Heart left ventricle (tissue), 16 donors: Measurements from ENCODE around the gene TAF7L. TPM values are rescaled to one million over a fixed set of nuclear protein-coding genes. Genes with fewer than 3 reads are reported as not detected.

ENCODE experiments used
- ATAC-seq, 4 donors: fragments of 200-7000 bp; cut with Tn5 transposase; one replicate each; pipeline ENCODE4 v1.9.1; 2020 to 2022; ENCODE audit warnings: moderate library complexity in 4 of 4, mild to moderate bottlenecking in 3 of 4, moderate number of reproducible peaks in 1 of 4
- DNase-seq, 5 donors: peaks; one replicate each; pipeline ENCODE4 v3.0.0-alpha.2; 2020
- H3K27ac ChIP-seq, 12 donors: fragments of 200-600 bp; sonication (generic) in 4 of 12; one replicate each; pipeline versions ENCODE4 v1.5.0 to v1.8.0; 2016 to 2022; ENCODE audit warnings: mild to moderate bottlenecking in 2 of 12
- H3K27me3 ChIP-seq, 9 donors: fragments of 200-600 bp; sonication (generic) in 2 of 9; one replicate each; pipeline versions ENCODE4 v1.5.1 to v1.8.0; 2016 to 2022; ENCODE audit warnings: mild to moderate bottlenecking in 3 of 9
- H3K36me3 ChIP-seq, 9 donors: fragments of 200-600 bp; sonication (generic) in 2 of 9; one replicate each; pipeline versions ENCODE4 v1.5.0 to v1.8.0; 2018 to 2022; ENCODE audit warnings: mild to moderate bottlenecking in 2 of 9
- H3K4me1 ChIP-seq, 12 donors: fragments of 200-600 bp; sonication (generic) in 4 of 12; one replicate each; pipeline versions ENCODE4 v1.5.0 to v1.8.0; 2016 to 2022; ENCODE audit warnings: mild to moderate bottlenecking in 3 of 12
- H3K4me3 ChIP-seq, 12 donors: fragments of 200-600 bp; sonication (generic) in 4 of 12; one replicate each; pipeline versions ENCODE4 v1.5.0 to v1.8.0; 2017 to 2022; ENCODE audit warnings: mild to moderate bottlenecking in 9 of 12, moderate library complexity in 4 of 12
- H3K9me3 ChIP-seq, 12 donors: fragments of 200-600 bp; sonication (generic) in 4 of 12; one replicate each; pipeline versions ENCODE4 v1.5.0 to v1.8.0; 2016 to 2022; ENCODE audit warnings: mild to moderate bottlenecking in 1 of 12
- POLR2A ChIP-seq, 2 donors: fragments of 450-650 bp; IDR thresholded peaks; one replicate each; pipeline ENCODE4 v1.6.1; 2017; ENCODE audit warnings: antibody characterized with exemption in 2 of 2, mild to moderate bottlenecking in 2 of 2, moderate library complexity in 2 of 2
- WGBS, 4 donors: extraction: QIAGEN DNeasy Blood & Tissue Kit in 2 of 4; methylation state at CpG; one replicate each; pipeline versions ENCODE4 v1.1.5 to v1.1.7; 2013 to 2018; 5-methylcytosine and 5-hydroxymethylcytosine counted together
- intact Hi-C, 10 donors: fragments of 100-400 bp; cut with DNase I; formaldehyde crosslinking; loops; one replicate each; pipeline versions ENCODE4 v1.11.1 to v1.14.2; 2022
- polyA plus RNA-seq, 2 donors: library from polyadenylated mRNA; stranded (reverse); fragments of 200-250 nt; gene quantifications; one replicate each; pipeline ENCODE4 v1.2.3, GENCODE V29; 2013
- total RNA-seq, 9 donors: library from RNA; depleted of rRNA in 2 of 9; stranded (reverse); fragments of >200 nt in 2 of 9; fragmentation: NEBNext Ultra II Directional in 3 of 9; extraction: Animal tissue kit (Norgen Biotek cat#: 25700) in 3 of 9; gene quantifications; one replicate each; pipeline versions ENCODE4 v1.1.0 to v1.2.4, GENCODE V29; 2016 to 2023
- TF ChIP-seq, protein P1 (sequence below), 12 donors: fragments of 200-600 bp; sonication (generic) in 4 of 12; IDR thresholded peaks; one replicate each; pipeline versions ENCODE4 v1.5.0 to v1.8.0; 2018 to 2022; ENCODE audit warnings: antibody characterized with exemption in 12 of 12, mild to moderate bottlenecking in 5 of 12
- donor health status: ischemic (EF 13 %, LVEDD 7.1; RV severe dilation, severe dysfunction).
- donor health status: healthy with polysubstance abuse.
- donor health status: DM: no; HTN: yes; CAD: no.
- donor health status: DM: no; HTN: no; CAD: no.
- donor health status: ischemic (EF 25% LVEDD 6.9; RV normal size, moderate dysfunction).
- donor health status: ischemic (EF 25% LVEDD 5.7; RV mildly dilated, moderate dysfunction).
- donor health status: healthy.
- donor health status: DM: yes; HTN: yes; CAD: no.
- donor health status: ischemic (EF 35%, LVEDD 5.7; RV mildly dilated, moderate dysfunction).
- donor health status: nonischemic (EF 11% LVEDD 7.7; RV severe dilation, severe dysfunction).
- donor health status: DM: yes; HTN: yes; CAD: no.
- donor health status: PGD.
- donor health status: ischemic (EF 29% LVEDD 5.4; RV normal size, mild dysfunction).
- donor health status: nonischemic (EF 23%, LVEDD 6.1; RV moderate dilation, normal function).

The TAF7L gene
- total and polyA plus RNA-seq, 11 donors = 0.04 TPM; not detected in 10

DNA sequence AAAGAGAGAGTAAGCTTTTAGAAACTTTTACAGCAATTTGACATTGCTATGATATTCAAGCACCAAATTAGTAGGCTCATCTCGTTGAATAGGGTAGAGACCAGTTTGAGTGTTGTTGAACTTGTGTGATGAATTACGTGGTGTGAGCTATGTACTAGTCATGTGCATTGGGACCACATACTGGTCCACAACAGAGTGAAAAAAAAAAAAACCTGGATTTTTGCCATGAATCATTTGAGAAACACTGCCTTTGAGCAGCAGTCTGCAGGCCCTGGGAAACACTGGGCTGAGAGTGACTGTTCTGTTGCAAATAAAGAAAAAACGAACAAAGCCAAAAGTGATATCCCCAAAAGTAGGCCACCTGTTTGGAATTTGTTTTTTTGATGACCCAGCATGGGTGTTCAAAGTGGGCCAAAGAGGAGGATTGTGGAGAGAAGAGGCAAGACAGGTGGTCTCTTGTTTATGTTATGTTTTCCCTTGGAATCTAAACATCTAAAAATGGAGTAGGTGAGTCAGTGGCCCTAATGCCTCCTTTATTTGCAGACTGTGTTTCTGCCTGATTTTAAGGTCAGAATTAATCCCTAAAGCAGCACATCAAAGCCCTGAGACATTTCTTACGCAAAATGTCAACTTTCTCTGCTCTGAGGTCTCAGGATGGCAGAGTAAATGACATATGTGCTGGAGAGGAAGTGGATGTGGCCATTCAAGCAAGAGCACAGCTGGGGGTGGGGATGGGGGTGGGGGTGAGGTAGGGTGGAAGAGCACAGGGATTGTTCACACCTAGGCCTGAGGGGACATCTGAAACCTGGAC, 33.5 kb downstream of the TAF7L start:
- intact Hi-C loops = loop anchor here in 1 of 10 donors (10.0 kb wide), 1 partner anchor 63 kb away; no protein-coding TSS in a partner anchor
- 68 to 83% (median 74%) methylated on average over 4 of the region's 4 CpGs for WGBS, 4 donors
- Histone ChIP-seq H3K4me1 (no peaks in the 10 kb centered on the region), H3K27me3 (peaks cover 0 to 17% (median 0%) of the 10 kb centered on the region in 9 donors), H3K27ac (no peak overlapping the region), H3K36me3 (no peaks in the 10 kb centered on the region), H3K9me3 (no peaks in the 10 kb centered on the region), H3K4me3 (no peak overlapping the region)
- DNase-seq = no peak
- ATAC-seq = no peak
- TF ChIP-seq, protein P1, sequence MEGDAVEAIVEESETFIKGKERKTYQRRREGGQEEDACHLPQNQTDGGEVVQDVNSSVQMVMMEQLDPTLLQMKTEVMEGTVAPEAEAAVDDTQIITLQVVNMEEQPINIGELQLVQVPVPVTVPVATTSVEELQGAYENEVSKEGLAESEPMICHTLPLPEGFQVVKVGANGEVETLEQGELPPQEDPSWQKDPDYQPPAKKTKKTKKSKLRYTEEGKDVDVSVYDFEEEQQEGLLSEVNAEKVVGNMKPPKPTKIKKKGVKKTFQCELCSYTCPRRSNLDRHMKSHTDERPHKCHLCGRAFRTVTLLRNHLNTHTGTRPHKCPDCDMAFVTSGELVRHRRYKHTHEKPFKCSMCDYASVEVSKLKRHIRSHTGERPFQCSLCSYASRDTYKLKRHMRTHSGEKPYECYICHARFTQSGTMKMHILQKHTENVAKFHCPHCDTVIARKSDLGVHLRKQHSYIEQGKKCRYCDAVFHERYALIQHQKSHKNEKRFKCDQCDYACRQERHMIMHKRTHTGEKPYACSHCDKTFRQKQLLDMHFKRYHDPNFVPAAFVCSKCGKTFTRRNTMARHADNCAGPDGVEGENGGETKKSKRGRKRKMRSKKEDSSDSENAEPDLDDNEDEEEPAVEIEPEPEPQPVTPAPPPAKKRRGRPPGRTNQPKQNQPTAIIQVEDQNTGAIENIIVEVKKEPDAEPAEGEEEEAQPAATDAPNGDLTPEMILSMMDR (IDR thresholded peaks at IDR 0.05) = no peak
- no peak for TF ChIP-seq POLR2A (IDR thresholded peaks at IDR 0.05)

DNA sequence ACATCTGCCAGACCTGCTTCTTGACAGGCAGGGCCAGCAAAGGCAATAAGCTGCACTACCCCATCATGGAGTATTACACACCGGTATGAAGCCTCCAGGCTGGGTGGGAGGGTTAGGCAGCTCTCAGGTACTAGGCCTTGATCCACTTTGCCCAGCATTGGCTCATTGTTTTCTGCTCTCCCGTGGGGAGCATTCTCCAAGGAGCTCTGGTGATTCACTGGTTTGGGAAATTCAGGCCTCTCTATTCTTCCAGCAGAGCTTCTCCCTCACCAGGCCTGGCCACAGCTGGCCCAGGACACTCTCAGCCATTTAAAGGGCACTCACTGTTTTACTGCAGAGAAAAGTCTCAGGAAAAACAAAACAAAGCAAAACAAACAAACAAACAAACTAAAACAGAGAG, 38.5 kb downstream of the TAF7L start:
- intact Hi-C loops = loop anchor here in 1 of 10 donors (10.0 kb wide), 1 partner anchor 58 kb away; no protein-coding TSS in a partner anchor
- TF ChIP-seq, protein P1 (IDR thresholded peaks at IDR 0.05) = no peak
- no peak for TF ChIP-seq POLR2A (IDR thresholded peaks at IDR 0.05)
- H3K4me1 ChIP-seq = no peaks in the 10 kb centered on the region
- peaks cover 0 to 9% (median 0%) of the 10 kb centered on the region in 9 donors for H3K27me3 ChIP-seq
- no peak overlapping the region for H3K4me3 ChIP-seq
- DNase-seq = no peak
- H3K36me3 ChIP-seq = no peaks in the 10 kb centered on the region
- ATAC-seq = no peak
- no peaks in the 10 kb centered on the region for H3K9me3 ChIP-seq
- WGBS, 4 donors = 51 to 81% (median 76%) methylated on average over 2 of the region's 2 CpGs
- H3K27ac ChIP-seq = no peak overlapping the region

DNA sequence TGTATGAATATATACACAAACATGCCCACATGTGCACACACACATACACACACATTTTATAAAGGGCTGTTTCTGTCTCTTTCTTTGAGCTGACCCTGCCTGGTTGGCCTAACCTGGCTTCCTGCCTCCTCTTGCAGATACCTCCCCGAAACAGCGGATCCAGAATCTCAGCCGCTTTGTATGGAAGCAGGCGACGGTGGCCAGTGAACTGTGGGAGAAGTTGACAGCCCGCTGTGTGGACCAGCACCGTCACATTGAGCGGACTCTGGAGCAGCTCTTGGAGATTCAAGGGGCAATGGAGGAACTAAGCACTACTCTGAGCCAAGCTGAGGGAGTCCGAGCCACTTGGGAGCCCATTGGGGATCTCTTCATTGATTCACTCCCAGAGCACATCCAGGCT, 49.6 kb downstream of the TAF7L start:
- intact Hi-C loops = no loop called here
- no peak for ATAC-seq
- 76 to 96% (median 89%) methylated on average over 9 of the region's 9 CpGs for WGBS, 4 donors
- Histone ChIP-seq H3K4me3 (no peak overlapping the region), H3K9me3 (no peaks in the 10 kb centered on the region), H3K27me3 (no peaks in the 10 kb centered on the region), H3K27ac (no peak overlapping the region), H3K36me3 (no peaks in the 10 kb centered on the region), H3K4me1 (no peaks in the 10 kb centered on the region)
- no peak for DNase-seq
- TF ChIP-seq POLR2A (IDR thresholded peaks at IDR 0.05) = no peak
- TF ChIP-seq, protein P1 (IDR thresholded peaks at IDR 0.05) = no peak

DNA sequence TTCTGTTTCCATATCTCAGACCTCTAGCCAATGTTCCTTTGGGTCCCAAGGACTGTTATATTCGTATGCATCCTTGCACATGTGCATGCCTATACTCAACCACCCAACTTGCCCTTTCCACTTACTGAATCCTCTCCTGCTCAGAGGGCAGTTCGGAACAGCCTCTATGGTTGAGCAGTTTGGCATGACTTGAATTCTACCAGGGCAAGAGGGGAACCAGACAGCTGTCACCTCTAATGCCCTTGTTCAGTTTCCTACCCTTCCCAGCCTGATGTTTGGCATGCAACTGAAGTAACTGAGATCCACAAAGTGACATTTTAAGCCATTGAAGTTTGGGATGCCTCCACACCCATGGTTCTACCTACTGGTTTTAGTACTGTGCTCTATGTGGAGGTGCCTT, 54.1 kb downstream of the TAF7L start:
- Histone ChIP-seq H3K27me3 (peaks cover 0 to 3% (median 0%) of the 10 kb centered on the region in 9 donors), H3K27ac (no peak overlapping the region), H3K9me3 (no peaks in the 10 kb centered on the region), H3K36me3 (no peaks in the 10 kb centered on the region), H3K4me1 (no peaks in the 10 kb centered on the region), H3K4me3 (no peak overlapping the region)
- no peak for DNase-seq
- ATAC-seq = no peak
- TF ChIP-seq, protein P1 (IDR thresholded peaks at IDR 0.05) = no peak
- no peak for TF ChIP-seq POLR2A (IDR thresholded peaks at IDR 0.05)
- WGBS, 4 donors = 25 to 73% (median 58%) methylated on average over 2 of the region's 2 CpGs
- intact Hi-C loops = no loop called here
